ENCODE data around the gene RYR2. TPM values are rescaled to one million over a fixed set of nuclear protein-coding genes. Genes with fewer than 3 reads are reported as not detected.

RYR2 gene
- polyA plus RNA-seq, 1 experiment: not detected

GRCh38 chr1:237013608-237014007 is 28.4 kb upstream of the RYR2 start:
- H3K27ac ChIP-seq (ENCODE audit: low read depth, low read length): no peak overlapping the region
- H3K9me3 ChIP-seq (ENCODE audit: control insufficient read depth, insufficient read depth, low read length): peaks cover 3% of the 10 kb centered on the region; the same call in 1 of the 2 replicates
- H3K4me3 ChIP-seq (ENCODE audit: low read depth, low read length): no peak overlapping the region
- TF ChIP-seq, protein P1, sequence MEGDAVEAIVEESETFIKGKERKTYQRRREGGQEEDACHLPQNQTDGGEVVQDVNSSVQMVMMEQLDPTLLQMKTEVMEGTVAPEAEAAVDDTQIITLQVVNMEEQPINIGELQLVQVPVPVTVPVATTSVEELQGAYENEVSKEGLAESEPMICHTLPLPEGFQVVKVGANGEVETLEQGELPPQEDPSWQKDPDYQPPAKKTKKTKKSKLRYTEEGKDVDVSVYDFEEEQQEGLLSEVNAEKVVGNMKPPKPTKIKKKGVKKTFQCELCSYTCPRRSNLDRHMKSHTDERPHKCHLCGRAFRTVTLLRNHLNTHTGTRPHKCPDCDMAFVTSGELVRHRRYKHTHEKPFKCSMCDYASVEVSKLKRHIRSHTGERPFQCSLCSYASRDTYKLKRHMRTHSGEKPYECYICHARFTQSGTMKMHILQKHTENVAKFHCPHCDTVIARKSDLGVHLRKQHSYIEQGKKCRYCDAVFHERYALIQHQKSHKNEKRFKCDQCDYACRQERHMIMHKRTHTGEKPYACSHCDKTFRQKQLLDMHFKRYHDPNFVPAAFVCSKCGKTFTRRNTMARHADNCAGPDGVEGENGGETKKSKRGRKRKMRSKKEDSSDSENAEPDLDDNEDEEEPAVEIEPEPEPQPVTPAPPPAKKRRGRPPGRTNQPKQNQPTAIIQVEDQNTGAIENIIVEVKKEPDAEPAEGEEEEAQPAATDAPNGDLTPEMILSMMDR (IDR thresholded peaks at IDR 0.05; ENCODE audit: low read depth, low read length): no peak
- CTCF ChIA-PET: no interaction called here
- H3K27me3 ChIP-seq (ENCODE audit: control insufficient read depth, insufficient read depth, low read length): no peaks in the 10 kb centered on the region
- no peak for DNase-seq (ENCODE audit: low read depth, low spot score)
- POLR2A ChIA-PET: no interaction called here

GRCh38 chr1:237016626-237017025 is 25.4 kb upstream of the RYR2 start:
- ChIA-PET POLR2A (no interaction called here), CTCF (no interaction called here)
- no peak for DNase-seq (ENCODE audit: low read depth, low spot score)
- peaks cover 3% of the 10 kb centered on the region; the same call in 1 of the 2 replicates for H3K9me3 ChIP-seq (ENCODE audit: control insufficient read depth, insufficient read depth, low read length)
- no peak overlapping the region for H3K4me3 ChIP-seq (ENCODE audit: low read depth, low read length)
- H3K27ac ChIP-seq (ENCODE audit: low read depth, low read length): no peak overlapping the region
- H3K27me3 ChIP-seq (ENCODE audit: control insufficient read depth, insufficient read depth, low read length): no peaks in the 10 kb centered on the region
- TF ChIP-seq, protein P1 (IDR thresholded peaks at IDR 0.05; ENCODE audit: low read depth, low read length): no peak

GRCh38 chr1:237018896-237019295 is 23.1 kb upstream of the RYR2 start:
- DNase-seq (ENCODE audit: low read depth, low spot score): no peak
- Histone ChIP-seq H3K27ac (ENCODE audit: low read depth, low read length) (no peak overlapping the region), H3K9me3 (ENCODE audit: control insufficient read depth, insufficient read depth, low read length) (no peaks in the 10 kb centered on the region), H3K27me3 (ENCODE audit: control insufficient read depth, insufficient read depth, low read length) (no peaks in the 10 kb centered on the region), H3K4me3 (ENCODE audit: low read depth, low read length) (no peak overlapping the region)
- ChIA-PET CTCF (interaction anchor here (0.7 kb wide), 1 partner anchor 42 kb away, joined by 3 read pairs; no protein-coding TSS in a partner anchor), POLR2A (no interaction called here)
- TF ChIP-seq, protein P1 (IDR thresholded peaks at IDR 0.05; ENCODE audit: low read depth, low read length): no peak

DNA sequence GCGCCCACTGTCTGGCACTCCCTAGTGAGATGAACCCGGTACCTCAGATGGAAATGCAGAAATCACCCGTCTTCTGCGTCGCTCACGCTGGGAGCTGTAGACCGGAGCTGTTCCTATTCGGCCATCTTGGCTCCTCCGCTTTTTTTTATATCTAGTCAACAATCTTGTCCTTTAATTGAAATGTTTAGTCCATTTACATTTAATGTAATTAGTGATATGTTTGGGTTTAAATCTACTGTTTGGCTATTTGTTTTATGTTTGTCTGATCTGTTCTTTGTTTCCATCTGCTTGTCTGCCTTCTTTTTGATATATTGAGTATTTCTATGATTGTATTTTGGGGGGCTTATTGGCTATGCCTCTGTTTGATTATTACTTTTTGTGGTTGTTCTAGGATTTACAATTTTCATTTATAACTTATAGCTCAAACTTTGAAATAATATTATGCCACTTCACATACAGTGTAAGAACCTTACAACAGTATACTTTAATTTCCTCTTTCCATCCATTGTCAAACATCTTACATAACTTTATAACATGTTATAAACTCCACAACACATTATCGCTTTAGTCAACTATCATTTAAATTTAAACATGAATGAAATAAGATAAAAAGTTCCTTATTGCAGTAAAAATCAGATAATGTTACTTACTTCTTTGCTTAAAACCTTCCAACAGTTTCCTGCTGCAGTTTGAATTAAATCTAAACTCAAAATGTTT is 16.5 kb upstream of the RYR2 start:
- no peaks in the 10 kb centered on the region for H3K27me3 ChIP-seq (ENCODE audit: control insufficient read depth, insufficient read depth, low read length)
- no peak overlapping the region for H3K27ac ChIP-seq (ENCODE audit: low read depth, low read length)
- POLR2A ChIA-PET: no interaction called here
- H3K9me3 ChIP-seq (ENCODE audit: control insufficient read depth, insufficient read depth, low read length): peaks cover 4% of the 10 kb centered on the region; the same call in 1 of the 2 replicates
- CTCF ChIA-PET: no interaction called here
- no peak overlapping the region for H3K4me3 ChIP-seq (ENCODE audit: low read depth, low read length)
- DNase-seq (ENCODE audit: low read depth, low spot score): no peak
- TF ChIP-seq, protein P1 (IDR thresholded peaks at IDR 0.05; ENCODE audit: low read depth, low read length): no peak

DNA sequence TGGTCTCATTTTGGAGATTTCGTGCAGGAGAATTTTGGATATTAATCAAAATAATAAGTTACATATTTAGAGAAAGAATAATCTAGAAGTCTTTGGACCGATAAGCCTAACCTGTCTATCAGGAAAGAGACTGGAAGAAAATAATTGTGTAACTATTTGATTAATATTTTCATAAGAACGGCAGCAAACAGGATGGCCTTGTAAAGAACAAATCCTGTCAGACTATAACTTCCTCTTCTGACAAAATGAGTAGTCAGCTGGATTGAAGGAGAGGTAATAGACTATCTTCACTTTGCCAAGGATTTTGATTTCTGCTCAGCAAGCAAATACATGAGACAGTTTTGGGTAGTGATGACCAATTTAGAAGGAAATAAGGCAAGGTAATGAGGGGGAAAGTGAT is 12.7 kb upstream of the RYR2 start:
- Histone ChIP-seq H3K27me3 (ENCODE audit: control insufficient read depth, insufficient read depth, low read length) (no peaks in the 10 kb centered on the region), H3K9me3 (ENCODE audit: control insufficient read depth, insufficient read depth, low read length) (peaks cover 4% of the 10 kb centered on the region; the same call in 1 of the 2 replicates), H3K4me3 (ENCODE audit: low read depth, low read length) (no peak overlapping the region), H3K27ac (ENCODE audit: low read depth, low read length) (no peak overlapping the region)
- POLR2A ChIA-PET: no interaction called here
- DNase-seq (ENCODE audit: low read depth, low spot score): no peak
- TF ChIP-seq, protein P1 (IDR thresholded peaks at IDR 0.05; ENCODE audit: low read depth, low read length): no peak
- CTCF ChIA-PET: no interaction called here

Data from AG04450 (cell line).